MM.1S (cell line): ENCODE results near the gene BTBD1.
"Not testable (repeated sequence)": the region's sequence is repeated elsewhere in the genome, so short reads cannot be mapped to it uniquely, and the experiment has no call there.

Source experiments
- EZH2 ChIP-seq: fragments of 300-600 bp; sonication (generic); optimal IDR thresholded peaks from 2 replicates; pipeline ENCODE3; 2017; ENCODE audit warnings: low read depth, mild to moderate bottlenecking, antibody characterized with exemption, low read length, mixed read lengths
- TF ChIP-seq, protein P1 (sequence below): fragments of 300-600 bp; sonication (generic); IDR thresholded peaks from 2 replicates; pipeline ENCODE4 v1.5.1; 2016; ENCODE audit warnings: antibody characterized with exemption, low read length, mixed read lengths

DNA sequence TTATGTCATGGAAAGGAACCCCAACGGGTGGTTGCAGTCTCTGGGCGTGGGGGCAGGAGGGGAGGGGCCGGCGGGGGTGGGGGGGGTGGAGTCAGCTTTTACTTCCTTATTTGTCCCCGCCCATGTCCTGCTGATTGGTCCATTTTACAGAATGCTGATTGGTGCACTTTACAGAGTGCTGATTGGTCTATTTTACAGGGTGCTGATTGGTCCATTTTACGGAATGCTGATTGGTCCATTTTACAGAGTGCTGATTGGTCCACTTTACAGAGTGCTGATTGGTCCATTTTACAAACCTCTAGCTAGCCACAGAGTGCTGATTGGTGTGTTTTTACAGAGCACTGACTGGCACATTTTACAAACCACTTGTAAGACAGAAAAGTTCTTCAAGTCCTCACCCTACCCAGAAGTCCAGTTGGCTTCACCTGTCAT lies 2.2 kb upstream of the BTBD1 start:
- TF ChIP-seq, protein P1, sequence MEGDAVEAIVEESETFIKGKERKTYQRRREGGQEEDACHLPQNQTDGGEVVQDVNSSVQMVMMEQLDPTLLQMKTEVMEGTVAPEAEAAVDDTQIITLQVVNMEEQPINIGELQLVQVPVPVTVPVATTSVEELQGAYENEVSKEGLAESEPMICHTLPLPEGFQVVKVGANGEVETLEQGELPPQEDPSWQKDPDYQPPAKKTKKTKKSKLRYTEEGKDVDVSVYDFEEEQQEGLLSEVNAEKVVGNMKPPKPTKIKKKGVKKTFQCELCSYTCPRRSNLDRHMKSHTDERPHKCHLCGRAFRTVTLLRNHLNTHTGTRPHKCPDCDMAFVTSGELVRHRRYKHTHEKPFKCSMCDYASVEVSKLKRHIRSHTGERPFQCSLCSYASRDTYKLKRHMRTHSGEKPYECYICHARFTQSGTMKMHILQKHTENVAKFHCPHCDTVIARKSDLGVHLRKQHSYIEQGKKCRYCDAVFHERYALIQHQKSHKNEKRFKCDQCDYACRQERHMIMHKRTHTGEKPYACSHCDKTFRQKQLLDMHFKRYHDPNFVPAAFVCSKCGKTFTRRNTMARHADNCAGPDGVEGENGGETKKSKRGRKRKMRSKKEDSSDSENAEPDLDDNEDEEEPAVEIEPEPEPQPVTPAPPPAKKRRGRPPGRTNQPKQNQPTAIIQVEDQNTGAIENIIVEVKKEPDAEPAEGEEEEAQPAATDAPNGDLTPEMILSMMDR, result not testable (repeated sequence)
- not testable (repeated sequence) for TF ChIP-seq EZH2
